Calu3 (cell line): ENCODE measurements around the gene PLD1. TPM values are rescaled to one million over a fixed set of nuclear protein-coding genes. Genes with fewer than 3 reads are reported as not detected.

ENCODE experiments used
- BruUV-seq: library from RNA; stranded (reverse); fragments of 400-500 nt; replicated peaks from 2 replicates; lab custom pipeline; 2021; lab: Mats Ljungman, UMichigan
- CTCF ChIA-PET: fragments of 300-600 bp; sonication (Branson Sonifier 250); formaldehyde crosslinking; loops from one replicate; lab custom pipeline; 2022; ENCODE audit warnings: antibody characterized with exemption; lab: Charles Lee
- DNase-seq: peaks from one replicate; pipeline ENCODE4 v3.0.0; 2022
- H3K27ac Mint-ChIP-seq: one replicate; pipeline ENCODE4 v1.8.0; 2022; ENCODE audit warnings: mixed read lengths; ENCODE audit not compliant: unreplicated experiment
- H3K27me3 Mint-ChIP-seq: one replicate; pipeline ENCODE4 v1.8.0; 2022; ENCODE audit warnings: mixed read lengths; ENCODE audit not compliant: unreplicated experiment
- H3K36me3 Mint-ChIP-seq: one replicate; pipeline ENCODE4 v1.8.0; 2022; ENCODE audit warnings: mild to moderate bottlenecking, moderate library complexity, mixed read lengths; ENCODE audit not compliant: insufficient read depth, unreplicated experiment
- H3K4me1 Mint-ChIP-seq: one replicate; pipeline ENCODE4 v1.8.0; 2022; ENCODE audit warnings: mild to moderate bottlenecking, low read depth, mixed read lengths; ENCODE audit not compliant: unreplicated experiment
- H3K4me3 Mint-ChIP-seq: one replicate; pipeline ENCODE4 v1.8.0; 2022; ENCODE audit warnings: mild to moderate bottlenecking, low read depth, moderate library complexity, mixed read lengths; ENCODE audit not compliant: unreplicated experiment
- H3K9me3 Mint-ChIP-seq: one replicate; pipeline ENCODE4 v1.8.0; 2022; ENCODE audit warnings: low read depth, mixed read lengths; ENCODE audit not compliant: unreplicated experiment
- CTCF ChIP-seq: fragments of 200-600 bp; IDR thresholded peaks from one replicate; pipeline ENCODE4 v1.8.0; 2022; ENCODE audit warnings: antibody characterized with exemption; ENCODE audit not compliant: unreplicated experiment
- intact Hi-C: fragments of 100-400 bp; cut with micrococcal nuclease; formaldehyde crosslinking; loops from one replicate; pipeline ENCODE4 v1.10.0; 2022; ENCODE audit not compliant: unreplicated experiment
- total RNA-seq: library from RNA; stranded (reverse); gene quantifications from 2 replicates; pipeline ENCODE4 v1.2.3, GENCODE V29; 2022

Gene PLD1
- total RNA-seq, 1 experiment from 2014 or later, result 61.2 TPM

- no peaks in the 10 kb centered on the region for H3K27me3 Mint-ChIP-seq
- peak overlapping the region; percentile 60 for H3K27ac Mint-ChIP-seq
- H3K4me1 Mint-ChIP-seq, result peaks cover 49% of the 10 kb centered on the region
- no peak for TF ChIP-seq CTCF
- H3K4me3 Mint-ChIP-seq, result no peak overlapping the region
- peaks cover 9% of the 10 kb centered on the region for H3K36me3 Mint-ChIP-seq
- no peaks in the 10 kb centered on the region for H3K9me3 Mint-ChIP-seq
- DNase-seq, result no peak
- intact Hi-C loops, result no loop called here
- no TSS peak for BruUV-seq
- CTCF ChIA-PET, result interaction anchor here (0.6 to 2.1 kb wide), 8 partner anchors 17 to 314 kb away, joined by 3 to 8 read pairs (median 4); no protein-coding TSS in a partner anchor
Measured at GRCh38 chr3:171788546-171789351, 21.5 kb downstream of the PLD1 start.

- Mint-ChIP-seq H3K9me3 (no peaks in the 10 kb centered on the region), H3K27ac (peak overlapping the region; percentile 29), H3K27me3 (no peaks in the 10 kb centered on the region), H3K4me1 (peaks cover 44% of the 10 kb centered on the region), H3K36me3 (peaks cover 5% of the 10 kb centered on the region), H3K4me3 (no peak overlapping the region)
- TF ChIP-seq CTCF, result no peak
- CTCF ChIA-PET, result interaction anchor here (0.6 kb wide), 1 partner anchor 19 kb away, joined by 3 read pairs; no protein-coding TSS in a partner anchor
- intact Hi-C loops, result no loop called here
- DNase-seq, result no peak
- no TSS peak for BruUV-seq
Measured at GRCh38 chr3:171786997-171787396, 23.3 kb downstream of the PLD1 start.

GRCh38 chr3:171784937-171785336, 25.3 kb downstream of the PLD1 start:
- CTCF ChIA-PET, result interaction anchor here (0.7 to 1.0 kb wide), 2 partner anchors 9 to 25 kb away, joined by 3 read pairs; partner anchors contain the start of gene PLD1
- no peak overlapping the region for H3K4me3 Mint-ChIP-seq
- intact Hi-C loops, result no loop called here
- H3K27ac Mint-ChIP-seq, result no peak overlapping the region
- peaks cover 31% of the 10 kb centered on the region for H3K4me1 Mint-ChIP-seq
- DNase-seq, result no peak
- no TSS peak for BruUV-seq
- no peak for TF ChIP-seq CTCF
- H3K9me3 Mint-ChIP-seq, result no peaks in the 10 kb centered on the region
- peaks cover 3% of the 10 kb centered on the region for H3K36me3 Mint-ChIP-seq
- no peaks in the 10 kb centered on the region for H3K27me3 Mint-ChIP-seq

- intact Hi-C loops, result no loop called here
- TF ChIP-seq CTCF, result no peak
- CTCF ChIA-PET, result interaction anchor here (1.0 to 1.2 kb wide), 2 partner anchors 8 to 12 kb away, joined by 3 to 4 read pairs; no protein-coding TSS in a partner anchor
- Mint-ChIP-seq H3K4me3 (no peak overlapping the region), H3K9me3 (no peaks in the 10 kb centered on the region), H3K27ac (no peak overlapping the region), H3K36me3 (peaks cover 3% of the 10 kb centered on the region), H3K27me3 (no peaks in the 10 kb centered on the region), H3K4me1 (peaks cover 26% of the 10 kb centered on the region)
- DNase-seq, result no peak
- BruUV-seq, result no TSS peak
Measured at GRCh38 chr3:171784387-171784786, 25.9 kb downstream of the PLD1 start.
